Skeletal muscle tissue (tissue), 4 donors: ENCODE data around the gene ERC1. TPM values are rescaled to one million over a fixed set of nuclear protein-coding genes. Genes with fewer than 3 reads are reported as not detected.

Experiments
- H3K27ac ChIP-seq: one replicate; pipeline ENCODE4 v1.7.0; 2013; ENCODE audit warnings: mild to moderate bottlenecking, low read depth, low read length, inconsistent platforms
- H3K27me3 ChIP-seq, 3 donors: one replicate each; pipeline ENCODE4 v1.7.0; 2013; ENCODE audit warnings: low read length in 3 of 3; ENCODE audit not compliant: control insufficient read depth in 3 of 3, insufficient read depth in 3 of 3
- H3K36me3 ChIP-seq, 3 donors: one replicate each; pipeline ENCODE4 v1.7.0; 2013; ENCODE audit warnings: low read length in 3 of 3; ENCODE audit not compliant: control insufficient read depth in 3 of 3, insufficient read depth in 3 of 3
- H3K4me1 ChIP-seq, 3 donors: one replicate each; pipeline ENCODE4 v1.7.0; 2013; ENCODE audit warnings: low read length in 3 of 3, mild to moderate bottlenecking in 3 of 3; ENCODE audit not compliant: control insufficient read depth in 3 of 3, insufficient read depth in 3 of 3
- H3K4me3 ChIP-seq, 3 donors: one replicate each; pipeline ENCODE4 v1.7.0; 2013; ENCODE audit warnings: low read length in 3 of 3
- H3K9ac ChIP-seq, 3 donors: one replicate each; pipeline ENCODE4 v1.7.0; 2013; ENCODE audit warnings: low read length in 3 of 3, mild to moderate bottlenecking in 3 of 3, moderate library complexity in 2 of 3, low read depth in 1 of 3
- H3K9me3 ChIP-seq, 3 donors: one replicate each; pipeline ENCODE4 v1.7.0; 2013; ENCODE audit warnings: low read length in 3 of 3; ENCODE audit not compliant: control insufficient read depth in 3 of 3
- total RNA-seq: library from RNA; depleted of rRNA; stranded (reverse); fragments of >200 nt; gene quantifications from one replicate; pipeline ENCODE4 v1.2.3, GENCODE V29; 2014
- donor health status: Osteomylitis.

ERC1 gene
- total RNA-seq, 1 donor from 2014 or later, result 56.9 TPM

- peaks cover 0 to 4% (median 0%) of the 10 kb centered on the region in 3 donors for H3K36me3 ChIP-seq
- H3K9ac ChIP-seq, result no peak overlapping the region
- H3K4me3 ChIP-seq, result no peak overlapping the region
- H3K27ac ChIP-seq, result no peak overlapping the region
- H3K27me3 ChIP-seq, result no peaks in the 10 kb centered on the region
- H3K9me3 ChIP-seq, result no peaks in the 10 kb centered on the region
- H3K4me1 ChIP-seq, result peaks cover 6 to 10% (median 6%) of the 10 kb centered on the region in 3 donors
These were observed 179.4 kb downstream of the ERC1 start for GRCh38 chr12:1170411-1170810.

DNA sequence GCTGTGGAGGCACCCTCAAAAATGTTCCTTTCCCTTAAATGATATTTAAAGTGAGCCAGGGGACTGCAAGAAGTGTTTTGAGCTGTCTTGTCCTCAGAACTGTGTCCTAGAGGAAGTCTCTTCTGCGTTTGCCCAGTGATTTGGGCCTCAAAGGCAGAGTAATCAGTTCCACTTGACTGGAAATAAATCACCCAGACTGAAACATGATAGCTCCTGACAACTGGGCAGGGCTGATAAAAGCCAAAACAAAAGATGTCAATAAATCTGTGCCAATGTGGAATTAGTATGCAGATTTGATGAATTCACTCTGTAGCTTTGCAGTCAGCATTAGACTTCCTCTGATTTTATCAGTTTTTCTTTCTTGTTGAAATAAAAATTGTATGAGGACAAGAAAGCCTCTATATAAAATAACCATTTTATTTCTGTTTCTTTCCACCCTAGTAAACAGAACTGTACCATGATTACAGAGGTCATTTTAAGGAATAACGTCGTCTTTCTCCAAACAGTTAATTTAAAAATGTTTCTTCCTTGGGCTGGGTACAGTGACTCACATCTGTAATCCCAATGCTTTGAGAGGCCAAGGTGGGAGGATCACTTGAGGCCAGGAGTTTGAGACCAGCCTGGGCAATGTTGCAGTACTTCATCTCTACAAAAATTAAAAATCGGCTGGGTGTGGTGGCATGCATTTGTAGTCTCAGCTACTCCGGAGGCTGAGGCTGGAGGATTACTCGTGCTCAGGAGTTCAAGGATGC lies 180.8 kb downstream of the ERC1 start:
- H3K27ac ChIP-seq, result peak overlapping the region; percentile 45
- no peaks in the 10 kb centered on the region for H3K9me3 ChIP-seq
- peaks cover 0 to 7% (median 0%) of the 10 kb centered on the region in 3 donors for H3K36me3 ChIP-seq
- peaks cover 6 to 10% (median 6%) of the 10 kb centered on the region in 3 donors for H3K4me1 ChIP-seq
- H3K4me3 ChIP-seq, result no peak overlapping the region
- H3K27me3 ChIP-seq, result no peaks in the 10 kb centered on the region
- H3K9ac ChIP-seq, result no peak overlapping the region

DNA sequence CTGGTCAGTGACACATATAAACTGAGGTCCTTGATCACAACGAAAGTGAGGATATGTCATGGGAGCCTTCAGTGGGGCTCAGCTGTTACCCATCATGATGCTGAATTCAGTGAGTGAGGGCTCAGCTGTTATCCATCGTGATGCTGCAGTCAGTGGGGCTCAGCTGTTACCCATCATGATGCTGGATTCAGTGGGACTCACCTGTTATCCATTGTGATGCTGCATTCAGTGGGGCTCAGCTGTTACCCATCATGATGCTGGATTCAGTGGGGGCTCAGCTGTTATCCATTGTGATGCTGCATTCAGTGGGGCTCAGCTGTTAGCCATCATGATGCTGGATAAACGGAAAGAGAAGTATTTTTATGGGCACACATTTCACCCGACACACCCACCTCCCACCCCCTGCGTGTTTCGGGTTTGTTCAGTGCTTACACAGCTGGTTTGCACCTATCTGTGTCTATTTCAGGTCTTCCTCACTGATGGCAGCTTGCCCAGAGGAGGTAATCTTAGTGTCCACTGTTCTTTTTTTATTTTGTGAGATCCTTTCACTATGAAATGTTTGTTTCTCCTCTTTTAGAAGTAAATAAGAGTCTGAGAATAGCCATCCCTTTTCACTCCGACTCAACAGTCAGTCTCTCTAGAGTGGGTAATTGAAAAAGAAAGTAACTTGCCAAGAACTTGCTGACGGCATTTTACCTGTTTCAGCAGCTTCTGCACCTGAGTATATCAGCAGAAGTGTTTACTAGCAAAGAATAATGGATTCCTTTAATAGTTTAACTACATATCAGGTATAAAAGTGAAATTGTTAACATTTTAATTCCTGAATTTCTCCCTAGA lies 183.0 kb downstream of the ERC1 start:
- Histone ChIP-seq H3K27me3 (no peaks in the 10 kb centered on the region), H3K4me3 (no peak overlapping the region), H3K4me1 (peaks cover 6 to 10% (median 6%) of the 10 kb centered on the region in 3 donors), H3K9ac (no peak overlapping the region), H3K36me3 (peaks cover 0 to 3% (median 0%) of the 10 kb centered on the region in 3 donors), H3K27ac (no peak overlapping the region), H3K9me3 (no peaks in the 10 kb centered on the region)

- H3K4me3 ChIP-seq, result no peak overlapping the region
- no peaks in the 10 kb centered on the region for H3K9me3 ChIP-seq
- H3K36me3 ChIP-seq, result peaks cover 0 to 3% (median 0%) of the 10 kb centered on the region in 3 donors
- no peaks in the 10 kb centered on the region for H3K27me3 ChIP-seq
- peaks cover 6 to 10% (median 6%) of the 10 kb centered on the region in 3 donors for H3K4me1 ChIP-seq
- H3K9ac ChIP-seq, result no peak overlapping the region
- H3K27ac ChIP-seq, result no peak overlapping the region
These were observed 183.6 kb downstream of the ERC1 start for GRCh38 chr12:1174659-1175058.

GRCh38 chr12:1176191-1176590 lies 185.2 kb downstream of the ERC1 start:
- Histone ChIP-seq H3K9me3 (no peaks in the 10 kb centered on the region), H3K27me3 (no peaks in the 10 kb centered on the region)

GRCh38 chr12:1179128-1179527 lies 188.1 kb downstream of the ERC1 start:
- Histone ChIP-seq H3K9ac (no peak overlapping the region), H3K27me3 (no peaks in the 10 kb centered on the region), H3K4me1 (peaks cover 0 to under 1% (median 0%) of the 10 kb centered on the region in 3 donors), H3K27ac (no peak overlapping the region), H3K4me3 (no peak overlapping the region), H3K9me3 (no peaks in the 10 kb centered on the region), H3K36me3 (peaks cover 0 to 5% (median 0%) of the 10 kb centered on the region in 3 donors)

More at GRCh38 chr12:1176191-1176590, 185.2 kb downstream of the ERC1 start:
- H3K4me3 ChIP-seq, result no peak overlapping the region
- H3K36me3 ChIP-seq, result peaks cover 0 to 5% (median 0%) of the 10 kb centered on the region in 3 donors
- no peak overlapping the region for H3K9ac ChIP-seq
- no peak overlapping the region for H3K27ac ChIP-seq
- H3K4me1 ChIP-seq, result peaks cover 4 to 6% (median 6%) of the 10 kb centered on the region in 3 donors

- Histone ChIP-seq H3K4me3 (no peak overlapping the region), H3K36me3 (peaks cover 0 to 4% (median 0%) of the 10 kb centered on the region in 3 donors)
These were observed 191.0 kb downstream of the ERC1 start for GRCh38 chr12:1182069-1182468.

DNA sequence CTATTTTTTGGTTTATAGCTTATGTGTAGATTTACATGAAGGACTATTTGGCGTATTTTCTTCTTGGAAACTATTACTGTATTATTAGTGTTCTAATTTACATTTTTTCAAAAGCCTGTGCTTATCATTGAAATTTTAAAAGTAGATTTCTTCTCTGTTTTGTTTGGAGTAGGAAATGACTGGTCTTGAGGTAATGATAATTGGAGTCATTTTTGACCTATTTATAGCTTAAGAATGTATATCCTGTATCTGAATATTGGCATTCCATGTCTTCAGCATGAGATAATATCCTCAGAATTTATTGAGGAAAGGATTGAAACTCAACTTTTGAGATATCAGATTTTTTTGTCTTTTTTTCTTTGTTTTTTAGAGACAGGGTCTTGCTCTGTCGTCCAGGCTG lies 193.4 kb downstream of the ERC1 start:
- Histone ChIP-seq H3K4me1 (no peaks in the 10 kb centered on the region), H3K4me3 (no peak overlapping the region), H3K9ac (no peak overlapping the region), H3K27ac (no peak overlapping the region), H3K9me3 (no peaks in the 10 kb centered on the region), H3K27me3 (no peaks in the 10 kb centered on the region), H3K36me3 (peaks cover 0 to 4% (median 0%) of the 10 kb centered on the region in 3 donors)

More at GRCh38 chr12:1182069-1182468, 191.0 kb downstream of the ERC1 start:
- no peaks in the 10 kb centered on the region for H3K4me1 ChIP-seq
- no peak overlapping the region for H3K9ac ChIP-seq
- no peaks in the 10 kb centered on the region for H3K27me3 ChIP-seq
- H3K27ac ChIP-seq, result no peak overlapping the region
- no peaks in the 10 kb centered on the region for H3K9me3 ChIP-seq

- H3K4me3 ChIP-seq, result no peak overlapping the region
- peaks cover 0 to 5% (median 2%) of the 10 kb centered on the region in 3 donors for H3K36me3 ChIP-seq
- no peaks in the 10 kb centered on the region for H3K9me3 ChIP-seq
- no peaks in the 10 kb centered on the region for H3K4me1 ChIP-seq
- no peak overlapping the region for H3K9ac ChIP-seq
- no peaks in the 10 kb centered on the region for H3K27me3 ChIP-seq
- H3K27ac ChIP-seq, result no peak overlapping the region
These were observed 194.6 kb downstream of the ERC1 start for GRCh38 chr12:1185460-1186182.
